IMR-90 (cell line): ENCODE measurements around the gene ADCY2.

Source experiments
- CTCF ChIP-seq: conservative IDR thresholded peaks from 2 replicates; pipeline ENCODE4 v1.5.1; 2012; ENCODE audit warnings: mild to moderate bottlenecking, low read depth, low read length, improper control_type of control experiment
- POLR2A ChIP-seq: IDR thresholded peaks from 2 replicates; pipeline ENCODE4 v1.6.1; 2012; ENCODE audit warnings: mild to moderate bottlenecking, low read depth, low read length
- RCOR1 ChIP-seq: IDR thresholded peaks from 2 replicates; pipeline ENCODE4 v1.6.1; 2012; ENCODE audit warnings: mild to moderate bottlenecking, low read length, improper control_type of control experiment; ENCODE audit not compliant: insufficient replicate concordance
- RFX5 ChIP-seq: IDR thresholded peaks from 2 replicates; pipeline ENCODE4 v1.8.0; 2012; ENCODE audit warnings: low read depth, mild to moderate bottlenecking, low read length, moderate library complexity

- TF ChIP-seq RFX5 (no peak), CTCF (no peak), POLR2A (no peak), RCOR1 (no peak)
These were observed 3.3 kb upstream of the ADCY2 start for GRCh38 chr5:7392693-7393024.
